Activated gamma-delta T cell treated with anti-CD3 and anti-CD28 coated beads, Interleukin-2, amount 50 U/mL, for 16 hours (primary cell): ENCODE results near the gene SLITRK5.

Experiments used
- DNase-seq: peaks from one replicate; pipeline ENCODE4 v3.0.0-alpha.2; 2020; ENCODE audit warnings: low read depth

Gene SLITRK5

GRCh38 chr13:87709947-87710346 is 38.8 kb downstream of the SLITRK5 start:
- no peak for DNase-seq

GRCh38 chr13:87712012-87712411 is 40.8 kb downstream of the SLITRK5 start:
- DNase-seq: no peak
